HG03354 (cell line): ENCODE measurements around the gene FAM83G.

Experiments
- ATAC-seq: cut with Tn5 transposase; IDR thresholded peaks from one replicate; pipeline ENCODE4 v1.9.1; 2021; ENCODE audit warnings: mild to moderate bottlenecking; ENCODE audit not compliant: unreplicated experiment, poor library complexity, severe bottlenecking

The FAM83G gene

GRCh38 chr17:18991531-18992315 is 12.8 kb downstream of the FAM83G start:
- no peak for ATAC-seq

DNA sequence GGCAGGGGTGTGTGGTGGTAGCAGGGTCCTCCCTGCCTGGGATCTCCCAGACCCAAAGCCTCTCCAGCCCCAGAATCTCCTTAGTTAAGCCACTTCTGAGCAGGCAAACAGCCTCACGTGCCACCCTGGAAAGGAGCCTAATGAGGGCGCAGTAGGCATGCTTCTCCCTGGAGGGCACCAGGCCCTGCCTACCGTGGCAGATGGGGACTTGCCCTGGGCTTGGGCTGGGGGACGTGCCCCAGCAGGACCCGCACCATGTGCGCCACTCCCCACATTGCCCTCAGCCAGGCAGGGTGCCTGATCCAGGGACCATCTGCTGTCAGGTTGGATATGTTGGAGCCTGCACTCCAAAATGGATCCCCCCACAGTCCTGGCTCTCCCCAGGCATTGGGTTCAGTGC is 14.2 kb downstream of the FAM83G start:
- ATAC-seq: no peak

DNA sequence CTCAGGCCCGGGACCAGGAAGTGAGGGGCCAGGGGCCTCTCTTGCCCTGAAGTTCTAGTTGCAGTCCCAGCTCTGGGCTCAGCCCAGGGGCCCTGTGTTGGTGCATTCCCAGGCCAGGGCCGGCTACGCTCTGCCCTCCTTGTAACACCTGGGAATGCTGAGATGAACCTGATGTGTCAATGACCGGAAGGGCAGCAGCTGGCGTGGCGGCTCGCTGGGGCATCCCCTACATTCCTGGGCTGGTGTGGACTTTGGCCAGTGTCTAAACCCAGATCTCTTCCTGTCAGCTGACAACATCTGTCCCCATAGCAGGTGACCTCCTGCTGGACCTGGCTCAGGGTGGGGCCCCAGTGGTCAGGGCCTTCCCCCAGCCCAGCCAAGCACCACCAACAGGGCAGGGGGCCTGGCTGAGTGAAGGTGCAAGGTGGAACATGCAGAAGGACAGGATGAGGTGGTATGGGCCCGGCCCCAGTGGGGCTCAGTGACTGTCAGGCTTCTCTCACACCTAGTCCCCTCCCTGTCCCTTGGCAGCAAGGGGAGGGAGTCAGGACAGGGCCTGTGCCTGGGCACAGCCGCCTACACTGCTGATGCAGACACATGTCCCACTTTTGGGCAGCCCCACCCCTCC is 15.9 kb downstream of the FAM83G start:
- ATAC-seq: no peak

GRCh38 chr17:18987862-18988545 is 16.6 kb downstream of the FAM83G start:
- ATAC-seq: no peak

DNA sequence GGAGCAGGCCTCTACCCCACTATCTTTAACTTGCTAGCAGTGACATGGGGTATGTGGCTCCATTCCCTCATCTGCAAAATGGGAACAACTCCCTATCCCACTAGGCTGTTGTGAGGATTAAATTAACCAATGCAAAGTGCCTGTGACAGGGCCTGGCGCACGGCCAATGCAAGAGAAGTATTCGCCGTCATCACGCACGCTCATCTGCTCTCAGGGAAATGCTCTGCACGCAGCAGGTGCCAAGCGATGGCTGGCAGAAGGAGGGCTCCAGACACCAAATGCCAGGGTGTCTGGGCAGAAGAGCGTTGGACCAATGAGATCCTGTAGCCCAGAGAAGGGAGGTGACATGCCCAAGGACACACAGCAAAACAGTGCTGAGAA is 17.3 kb downstream of the FAM83G start:
- no peak for ATAC-seq

GRCh38 chr17:18986541-18987229 is 17.9 kb downstream of the FAM83G start:
- ATAC-seq: no peak

GRCh38 chr17:18985475-18985874 is 19.1 kb downstream of the FAM83G start:
- no peak for ATAC-seq

- no peak for ATAC-seq
These were observed 20.1 kb downstream of the FAM83G start for GRCh38 chr17:18984273-18985114.

DNA sequence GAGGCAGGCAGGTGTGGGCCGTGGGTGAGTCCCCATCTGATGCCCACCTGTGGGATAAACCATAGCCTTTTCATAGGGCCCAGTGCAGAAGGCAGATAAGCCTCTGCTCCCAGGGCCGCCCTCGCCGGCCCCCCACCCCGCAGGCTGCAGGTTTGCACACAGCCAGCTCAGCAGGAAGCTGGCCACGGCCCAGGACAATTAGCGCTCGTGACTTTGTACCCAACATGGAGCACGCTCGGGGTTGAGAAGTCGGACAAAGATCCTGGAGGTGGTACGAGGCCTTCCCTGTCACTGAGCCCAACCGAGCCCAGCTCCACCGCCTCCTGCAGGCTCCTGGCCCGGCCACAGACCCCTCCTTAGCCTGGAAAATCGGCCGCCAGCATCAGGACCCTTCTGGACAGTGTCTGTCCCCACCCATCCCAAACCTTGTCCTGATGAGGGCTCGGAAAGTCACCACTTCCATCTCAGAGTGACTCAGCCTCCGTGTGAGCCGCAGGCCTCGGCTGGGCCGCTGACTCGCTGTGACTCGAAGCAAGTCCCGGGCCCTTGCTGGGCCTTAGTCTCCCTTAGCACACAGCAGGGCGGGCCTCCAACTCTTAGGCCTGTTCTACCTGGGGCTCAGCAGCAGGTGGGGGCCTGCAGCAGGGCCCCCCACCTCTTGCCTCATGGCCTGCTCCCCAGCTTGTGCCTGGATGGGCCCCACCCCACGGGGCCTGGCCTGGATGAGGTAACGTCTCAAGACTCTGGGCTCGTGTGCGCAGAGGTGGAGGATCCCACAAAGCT is 22.7 kb downstream of the FAM83G start:
- ATAC-seq: no peak

- no peak for ATAC-seq
These were observed 23.3 kb downstream of the FAM83G start for GRCh38 chr17:18981335-18981641.

GRCh38 chr17:18980682-18981334 is 23.8 kb downstream of the FAM83G start:
- ATAC-seq: no peak

DNA sequence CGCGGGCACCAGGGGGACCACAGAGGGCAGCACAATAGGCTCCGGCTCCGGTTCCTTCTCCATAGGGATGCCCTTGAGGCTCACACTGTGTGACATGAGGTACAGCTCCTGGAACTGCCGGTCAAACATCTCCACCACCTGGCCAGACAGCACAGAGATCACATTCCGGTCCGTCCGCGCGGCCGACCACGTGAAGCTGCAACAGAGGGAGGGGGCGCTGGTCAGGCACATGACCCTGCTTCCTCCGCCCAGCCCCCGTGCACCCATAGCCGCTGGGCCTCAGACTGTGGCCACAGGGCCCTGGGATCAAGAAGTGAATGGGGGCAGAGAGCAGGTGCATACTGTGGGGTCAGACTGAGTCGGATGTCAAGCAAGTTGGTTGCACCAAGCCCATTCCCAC is 25.9 kb downstream of the FAM83G start:
- ATAC-seq: no peak

GRCh38 chr17:18978050-18978449 is 26.5 kb downstream of the FAM83G start:
- ATAC-seq: no peak

DNA sequence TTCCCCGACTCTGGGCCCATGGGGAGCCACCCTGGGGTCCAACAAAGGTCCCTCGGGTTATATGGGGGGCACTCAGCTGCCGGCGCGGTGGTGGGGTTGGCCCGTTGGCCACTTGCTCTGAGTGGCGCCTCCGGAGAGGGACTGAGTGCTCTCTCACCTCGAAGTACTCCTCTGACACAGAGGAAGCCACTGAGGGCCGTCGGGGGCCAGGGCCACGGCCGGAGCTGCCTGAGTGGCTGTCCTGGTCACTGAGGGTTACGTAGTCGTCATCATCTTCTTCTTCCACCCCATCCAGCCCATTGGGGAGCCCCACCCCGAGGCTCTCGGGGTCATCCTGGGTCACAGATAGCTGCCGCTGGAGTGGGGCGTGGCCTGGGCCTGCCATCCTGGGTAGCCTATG is 26.9 kb downstream of the FAM83G start:
- no peak for ATAC-seq

GRCh38 chr17:18977021-18977420 is 27.5 kb downstream of the FAM83G start:
- no peak for ATAC-seq

GRCh38 chr17:18976201-18976600 is 28.4 kb downstream of the FAM83G start:
- ATAC-seq: no peak

GRCh38 chr17:18975597-18975996 is 29.0 kb downstream of the FAM83G start:
- no peak for ATAC-seq

DNA sequence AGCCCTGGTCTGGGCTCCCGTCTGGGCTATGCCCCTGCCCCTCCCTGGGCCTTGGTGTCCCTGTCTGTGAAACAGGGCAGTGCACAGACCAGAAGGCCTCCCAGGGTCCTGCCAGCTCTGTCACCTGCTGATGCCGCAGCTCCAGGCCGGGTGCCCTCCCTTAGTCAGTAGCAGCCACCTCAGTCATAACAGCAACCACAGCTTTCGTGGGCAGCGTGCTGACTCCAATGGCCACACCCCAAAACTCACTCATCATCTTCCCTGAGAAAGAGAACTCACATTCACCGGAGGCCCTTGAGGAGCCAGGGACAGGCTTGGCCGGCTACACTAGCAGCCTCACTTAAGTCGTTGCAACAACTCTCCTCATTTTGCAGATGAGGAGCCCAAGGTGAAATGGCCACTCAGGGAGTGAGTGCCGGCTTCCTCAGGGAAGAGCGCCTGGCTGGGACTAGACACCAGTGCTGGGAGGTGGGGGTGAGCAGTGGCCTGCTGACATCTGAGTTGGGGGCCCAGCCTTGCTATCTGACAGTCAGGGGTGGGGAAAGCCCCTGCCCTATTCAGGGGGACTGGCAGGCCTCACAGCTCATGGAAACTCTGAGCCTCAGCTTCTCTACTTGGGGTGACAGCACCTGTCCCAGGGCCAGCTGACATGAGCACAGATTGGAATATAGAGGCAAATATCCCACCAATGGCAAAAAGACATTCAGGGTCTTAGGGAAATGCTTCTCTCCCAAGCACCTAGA is 30.0 kb downstream of the FAM83G start:
- no peak for ATAC-seq
